Measurements from ENCODE around the gene PPP1R9B.
A peak's percentile ranks its signal among the peaks of the same experiment; 100 is the strongest.

Gene PPP1R9B

GRCh38 chr17:50087246-50087911 is 63.1 kb downstream of the PPP1R9B start:
- peak; percentile 20 for DNase-seq

Data from SHP77 treated with DMSO at 0.1 percent for 48 hours (cell line).